HepG2 (cell line): ENCODE results near the gene ZNF621. TPM values are rescaled to one million over a fixed set of nuclear protein-coding genes. Genes with fewer than 3 reads are reported as not detected.

Experiments used
- CHCHD3 ChIP-seq: sonication (generic); formaldehyde crosslinking; IDR thresholded peaks from 2 replicates; pipeline ENCODE4 v1.8.0; 2022; ENCODE audit warnings: mild to moderate bottlenecking, missing genetic modification reagents, moderate library complexity
- FOXA1 ChIP-seq, 2 experiments: fragments of 450-650 bp in 1 of 2; sonication (generic) in 1 of 2; formaldehyde crosslinking in 1 of 2; IDR thresholded peaks; 2 replicates each; pipeline versions ENCODE4 v1.4.0 to v1.6.1; 2016 to 2020; ENCODE audit warnings: missing genetic modification reagents in 1 of 2
- HHEX ChIP-seq: IDR thresholded peaks from 2 replicates; pipeline ENCODE4 v1.6.1; 2016; ENCODE audit warnings: control low read depth
- ISL2 ChIP-seq: sonication (generic); formaldehyde crosslinking; IDR thresholded peaks from 2 replicates; pipeline ENCODE4 v1.5.0; 2020; ENCODE audit warnings: missing genetic modification reagents
- KLF16 ChIP-seq, 2 experiments: sonication (generic) in 1 of 2; formaldehyde crosslinking in 1 of 2; IDR thresholded peaks; 2 replicates each; pipeline versions ENCODE4 v1.6.1 to v1.8.0; 2016 to 2023; ENCODE audit warnings: missing genetic modification reagents in 2 of 2, missing compliant biosample characterization in 1 of 2
- MTA1 ChIP-seq: sonication (generic); formaldehyde crosslinking; IDR thresholded peaks from 2 replicates; pipeline ENCODE4 v1.4.0; 2020; ENCODE audit warnings: missing genetic modification reagents, mild to moderate bottlenecking, borderline replicate concordance
- NFYC ChIP-seq: IDR thresholded peaks from 2 replicates; pipeline ENCODE4 v1.6.1; 2016; ENCODE audit warnings: missing genetic modification reagents, missing compliant biosample characterization
- PHF21A ChIP-seq: sonication (generic); formaldehyde crosslinking; IDR thresholded peaks from 2 replicates; pipeline ENCODE4 v1.5.0; 2020; ENCODE audit warnings: mild to moderate bottlenecking, missing genetic modification reagents
- PTBP1 ChIP-seq: fragments of 200-400 bp; formaldehyde crosslinking; IDR thresholded peaks from 2 replicates; pipeline ENCODE4 v1.6.1; 2018; ENCODE audit warnings: low read length, low read depth; ENCODE audit not compliant: poor library complexity, severe bottlenecking
- SRY ChIP-seq: sonication (generic); formaldehyde crosslinking; IDR thresholded peaks from 2 replicates; pipeline ENCODE4 v1.8.0; 2022; ENCODE audit warnings: mild to moderate bottlenecking, missing genetic modification reagents
- TEAD3 ChIP-seq: optimal IDR thresholded peaks from 2 replicates; pipeline ENCODE3; 2016; ENCODE audit warnings: borderline replicate concordance
- ZNF121 ChIP-seq: sonication (generic); formaldehyde crosslinking; IDR thresholded peaks from 2 replicates; pipeline ENCODE4 v1.5.0; 2020; ENCODE audit warnings: mild to moderate bottlenecking, missing genetic modification reagents
- ZNF333 ChIP-seq: sonication (generic); formaldehyde crosslinking; IDR thresholded peaks from 2 replicates; pipeline ENCODE4 v1.4.0; 2020; ENCODE audit warnings: mild to moderate bottlenecking, missing genetic modification reagents, borderline replicate concordance
- ZNF343 ChIP-seq: sonication (generic); formaldehyde crosslinking; IDR thresholded peaks from 2 replicates; pipeline ENCODE4 v1.4.0; 2020; ENCODE audit warnings: mild to moderate bottlenecking, missing genetic modification reagents
- ZZZ3 ChIP-seq: sonication (generic); formaldehyde crosslinking; IDR thresholded peaks from 2 replicates; pipeline ENCODE4 v1.4.0; 2020; ENCODE audit warnings: missing genetic modification reagents, mild to moderate bottlenecking, borderline replicate concordance
- polyA plus RNA-seq, 8 experiments: library from polyadenylated mRNA; depleted of rRNA in 3 of 8; stranded (reverse) in 7 of 8; unstranded in 1 of 8; fragments of >200 nt; fragmentation: Illumina TruSeq in 4 of 8; extraction: Trizol in 4 of 8; gene quantifications; 2 replicates each; pipeline versions ENCODE4 v1.2.1 to v1.2.3, GENCODE V29; 2011 to 2016; ENCODE audit warnings: low read depth in 4 of 8, missing spikeins in 1 of 8, mixed read lengths in 1 of 8; ENCODE audit not compliant: insufficient read depth in 1 of 8
- total RNA-seq, 5 experiments: library from RNA; depleted of rRNA; stranded (reverse); fragments of >200 nt; fragmentation: Illumina TruSeq; extraction: Trizol; gene quantifications; 2 replicates each; pipeline ENCODE4 v1.2.3, GENCODE V29; 2016; ENCODE audit warnings: low read depth in 1 of 5
- TF ChIP-seq, protein P1 (sequence below): sonication (generic); formaldehyde crosslinking; IDR thresholded peaks from 2 replicates; pipeline ENCODE4 v1.9.0; 2021; ENCODE audit warnings: missing genetic modification reagents, borderline replicate concordance
- TF ChIP-seq, protein P2 (sequence below): sonication (generic); formaldehyde crosslinking; IDR thresholded peaks from 2 replicates; pipeline ENCODE4 v1.8.1; 2023; ENCODE audit warnings: mild to moderate bottlenecking, missing genetic modification reagents
- TF ChIP-seq, protein P3 (sequence below): sonication (generic); formaldehyde crosslinking; IDR thresholded peaks from 2 replicates; pipeline ENCODE4; 2020; ENCODE audit warnings: missing genetic modification reagents, mild to moderate bottlenecking, borderline replicate concordance
- TF ChIP-seq, protein P4 (sequence below): sonication (generic); formaldehyde crosslinking; IDR thresholded peaks from 2 replicates; pipeline ENCODE4 v1.4.0; 2020; ENCODE audit warnings: missing genetic modification reagents, borderline replicate concordance

ZNF621 gene
- total and polyA plus RNA-seq, 2 of the 13 experiments (the other 11 are each of a cell fraction or from before 2014, with no cell fraction given) = 13.2 to 14.9 TPM

DNA sequence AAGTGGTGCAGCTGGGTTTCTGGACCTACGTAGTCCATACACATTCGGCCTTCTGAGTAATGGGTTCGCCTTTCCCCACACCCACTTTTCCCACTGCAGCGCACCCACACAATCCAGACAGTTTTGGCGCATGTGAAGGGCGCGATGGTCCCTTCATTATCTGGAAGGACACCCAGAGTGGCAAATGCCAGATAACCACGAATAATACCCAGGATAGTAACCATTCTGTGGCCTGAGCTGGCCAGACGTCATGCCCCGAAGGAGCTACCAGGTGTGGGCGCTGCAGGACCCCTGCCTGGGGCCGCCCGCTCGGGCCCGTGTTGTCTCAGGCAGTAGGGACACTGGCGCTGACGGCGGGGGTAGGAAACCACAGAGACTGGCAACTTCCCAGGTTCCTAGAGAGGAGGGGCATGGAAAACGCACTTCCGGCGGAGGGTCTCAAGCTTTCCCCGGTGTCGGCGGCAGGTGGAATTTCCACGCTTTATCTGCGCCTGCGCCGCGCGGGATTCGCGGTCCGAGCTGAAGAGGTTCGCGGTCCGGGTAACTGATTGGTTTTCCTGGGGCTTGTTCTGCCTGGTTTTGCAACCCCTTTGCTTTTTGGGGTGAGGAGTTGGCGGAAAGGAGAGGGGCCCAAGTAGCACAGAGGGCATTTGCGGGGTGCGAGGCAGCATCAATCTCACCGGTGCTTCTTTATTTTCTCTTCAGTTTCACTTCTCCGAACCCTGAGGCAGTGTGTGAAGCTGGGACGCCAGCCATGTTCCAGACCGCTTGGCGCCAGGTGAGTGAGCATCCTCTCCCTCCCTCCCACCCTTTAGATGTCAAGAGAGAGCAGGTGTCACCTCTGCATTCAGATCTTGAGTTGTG, 18.9 kb upstream of the ZNF621 start, which contains the start of gene ZNF620 (continued):
- TF ChIP-seq, protein P1, sequence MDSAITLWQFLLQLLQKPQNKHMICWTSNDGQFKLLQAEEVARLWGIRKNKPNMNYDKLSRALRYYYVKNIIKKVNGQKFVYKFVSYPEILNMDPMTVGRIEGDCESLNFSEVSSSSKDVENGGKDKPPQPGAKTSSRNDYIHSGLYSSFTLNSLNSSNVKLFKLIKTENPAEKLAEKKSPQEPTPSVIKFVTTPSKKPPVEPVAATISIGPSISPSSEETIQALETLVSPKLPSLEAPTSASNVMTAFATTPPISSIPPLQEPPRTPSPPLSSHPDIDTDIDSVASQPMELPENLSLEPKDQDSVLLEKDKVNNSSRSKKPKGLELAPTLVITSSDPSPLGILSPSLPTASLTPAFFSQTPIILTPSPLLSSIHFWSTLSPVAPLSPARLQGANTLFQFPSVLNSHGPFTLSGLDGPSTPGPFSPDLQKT = no peak
- TF ChIP-seq ZZZ3 (0 out of 2 replicates have a peak, but pooled peaks have one; percentile 57), ISL2 (CRISPR knock-in tag) (peak; percentile 51; the same call in 1 of the 2 replicates), SRY (CRISPR knock-in tag) (peak; percentile 68; the same call in 1 of the 2 replicates), MTA1 (CRISPR knock-in tag) (0 out of 2 replicates have a peak, but pooled peaks have one; percentile 36), PHF21A (CRISPR knock-in tag) (peak; percentile 88), TEAD3 (peak; percentile 56), HHEX (CRISPR knock-in tag) (no peak), KLF16 (CRISPR knock-in tag; IDR thresholded peaks at IDR 0.05) (peak in 1 of 2 experiments; percentile 61; a peak in 2 of 4 replicates), ZNF333 (CRISPR knock-in tag) (peak; percentile 36; the same call in 1 of the 2 replicates), FOXA1 (IDR thresholded peaks at IDR 0.05) (no peak), FOXA1 (CRISPR knock-in tag; IDR thresholded peaks at IDR 0.05) (peak; percentile 55; the same call in 1 of the 2 replicates), NFYC (CRISPR knock-in tag) (0 out of 2 replicates have a peak, but pooled peaks have one; percentile 10), ZNF121 (CRISPR knock-in tag) (peak; percentile 56; the same call in 1 of the 2 replicates), PTBP1 (peak; percentile 31), CHCHD3 (no peak), ZNF343 (CRISPR knock-in tag) (0 out of 2 replicates have a peak, but pooled peaks have one; percentile 33)
- TF ChIP-seq, protein P2, sequence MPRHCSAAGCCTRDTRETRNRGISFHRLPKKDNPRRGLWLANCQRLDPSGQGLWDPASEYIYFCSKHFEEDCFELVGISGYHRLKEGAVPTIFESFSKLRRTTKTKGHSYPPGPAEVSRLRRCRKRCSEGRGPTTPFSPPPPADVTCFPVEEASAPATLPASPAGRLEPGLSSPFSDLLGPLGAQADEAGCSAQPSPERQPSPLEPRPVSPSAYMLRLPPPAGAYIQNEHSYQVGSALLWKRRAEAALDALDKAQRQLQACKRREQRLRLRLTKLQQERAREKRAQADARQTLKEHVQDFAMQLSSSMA (CRISPR knock-in tag) = no peak
- TF ChIP-seq, protein P3, sequence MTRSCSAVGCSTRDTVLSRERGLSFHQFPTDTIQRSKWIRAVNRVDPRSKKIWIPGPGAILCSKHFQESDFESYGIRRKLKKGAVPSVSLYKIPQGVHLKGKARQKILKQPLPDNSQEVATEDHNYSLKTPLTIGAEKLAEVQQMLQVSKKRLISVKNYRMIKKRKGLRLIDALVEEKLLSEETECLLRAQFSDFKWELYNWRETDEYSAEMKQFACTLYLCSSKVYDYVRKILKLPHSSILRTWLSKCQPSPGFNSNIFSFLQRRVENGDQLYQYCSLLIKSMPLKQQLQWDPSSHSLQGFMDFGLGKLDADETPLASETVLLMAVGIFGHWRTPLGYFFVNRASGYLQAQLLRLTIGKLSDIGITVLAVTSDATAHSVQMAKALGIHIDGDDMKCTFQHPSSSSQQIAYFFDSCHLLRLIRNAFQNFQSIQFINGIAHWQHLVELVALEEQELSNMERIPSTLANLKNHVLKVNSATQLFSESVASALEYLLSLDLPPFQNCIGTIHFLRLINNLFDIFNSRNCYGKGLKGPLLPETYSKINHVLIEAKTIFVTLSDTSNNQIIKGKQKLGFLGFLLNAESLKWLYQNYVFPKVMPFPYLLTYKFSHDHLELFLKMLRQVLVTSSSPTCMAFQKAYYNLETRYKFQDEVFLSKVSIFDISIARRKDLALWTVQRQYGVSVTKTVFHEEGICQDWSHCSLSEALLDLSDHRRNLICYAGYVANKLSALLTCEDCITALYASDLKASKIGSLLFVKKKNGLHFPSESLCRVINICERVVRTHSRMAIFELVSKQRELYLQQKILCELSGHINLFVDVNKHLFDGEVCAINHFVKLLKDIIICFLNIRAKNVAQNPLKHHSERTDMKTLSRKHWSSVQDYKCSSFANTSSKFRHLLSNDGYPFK = peak; percentile 68; the same call in 1 of the 2 replicates
- TF ChIP-seq, protein P4, sequence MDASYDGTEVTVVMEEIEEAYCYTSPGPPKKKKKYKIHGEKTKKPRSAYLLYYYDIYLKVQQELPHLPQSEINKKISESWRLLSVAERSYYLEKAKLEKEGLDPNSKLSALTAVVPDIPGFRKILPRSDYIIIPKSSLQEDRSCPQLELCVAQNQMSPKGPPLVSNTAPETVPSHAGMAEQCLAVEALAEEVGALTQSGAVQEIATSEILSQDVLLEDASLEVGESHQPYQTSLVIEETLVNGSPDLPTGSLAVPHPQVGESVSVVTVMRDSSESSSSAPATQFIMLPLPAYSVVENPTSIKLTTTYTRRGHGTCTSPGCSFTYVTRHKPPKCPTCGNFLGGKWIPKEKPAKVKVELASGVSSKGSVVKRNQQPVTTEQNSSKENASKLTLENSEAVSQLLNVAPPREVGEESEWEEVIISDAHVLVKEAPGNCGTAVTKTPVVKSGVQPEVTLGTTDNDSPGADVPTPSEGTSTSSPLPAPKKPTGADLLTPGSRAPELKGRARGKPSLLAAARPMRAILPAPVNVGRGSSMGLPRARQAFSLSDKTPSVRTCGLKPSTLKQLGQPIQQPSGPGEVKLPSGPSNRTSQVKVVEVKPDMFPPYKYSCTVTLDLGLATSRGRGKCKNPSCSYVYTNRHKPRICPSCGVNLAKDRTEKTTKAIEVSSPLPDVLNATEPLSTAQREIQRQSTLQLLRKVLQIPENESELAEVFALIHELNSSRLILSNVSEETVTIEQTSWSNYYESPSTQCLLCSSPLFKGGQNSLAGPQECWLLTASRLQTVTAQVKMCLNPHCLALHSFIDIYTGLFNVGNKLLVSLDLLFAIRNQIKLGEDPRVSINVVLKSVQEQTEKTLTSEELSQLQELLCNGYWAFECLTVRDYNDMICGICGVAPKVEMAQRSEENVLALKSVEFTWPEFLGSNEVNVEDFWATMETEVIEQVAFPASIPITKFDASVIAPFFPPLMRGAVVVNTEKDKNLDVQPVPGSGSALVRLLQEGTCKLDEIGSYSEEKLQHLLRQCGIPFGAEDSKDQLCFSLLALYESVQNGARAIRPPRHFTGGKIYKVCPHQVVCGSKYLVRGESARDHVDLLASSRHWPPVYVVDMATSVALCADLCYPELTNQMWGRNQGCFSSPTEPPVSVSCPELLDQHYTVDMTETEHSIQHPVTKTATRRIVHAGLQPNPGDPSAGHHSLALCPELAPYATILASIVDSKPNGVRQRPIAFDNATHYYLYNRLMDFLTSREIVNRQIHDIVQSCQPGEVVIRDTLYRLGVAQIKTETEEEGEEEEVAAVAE = peak; percentile 62; the same call in 1 of the 2 replicates
